ENCODE measurements around the gene TOMM40L.
A peak's percentile ranks its signal among the peaks of the same experiment; 100 is the strongest.

Gene TOMM40L

GRCh38 chr1:161258439-161259344 lies 32.8 kb downstream of the TOMM40L start, which contains the start of gene PCP4L1:
TSS of gene PCP4L1 (plus strand) at chr1:161258745. CDS start at chr1:161258975, 230 bp downstream.
- peak; percentile 41 for DNase-seq

- DNase-seq = no peak
Observed at GRCh38 chr1:161259345-161259702, 33.5 kb downstream of the TOMM40L start.

GRCh38 chr1:161259765-161260164 lies 33.9 kb downstream of the TOMM40L start:
- no peak for DNase-seq

- DNase-seq = no peak
Observed at GRCh38 chr1:161260376-161261260, 34.8 kb downstream of the TOMM40L start.

- no peak for DNase-seq
Observed at GRCh38 chr1:161261261-161262235, 35.7 kb downstream of the TOMM40L start.

- DNase-seq = no peak
Observed at GRCh38 chr1:161265305-161265704, 39.4 kb downstream of the TOMM40L start.

GRCh38 chr1:161266202-161266601 lies 40.3 kb downstream of the TOMM40L start:
- no peak for DNase-seq

- no peak for DNase-seq
Observed at GRCh38 chr1:161266836-161267235, 41.0 kb downstream of the TOMM40L start.

- no peak for DNase-seq
Observed at GRCh38 chr1:161267321-161267720, 41.5 kb downstream of the TOMM40L start.

GRCh38 chr1:161273402-161273801 lies 47.5 kb downstream of the TOMM40L start:
- no peak for DNase-seq

- DNase-seq = no peak
Observed at GRCh38 chr1:161274874-161275273, 49.0 kb downstream of the TOMM40L start.

All from activated CD4-positive, CD25-positive, alpha-beta regulatory T cell treated with anti-CD3 and anti-CD28 coated beads, Interleukin-2, amount 50 U/mL, for 72 hours (primary cell).